Tibial nerve (tissue), 4 donors: ENCODE data around the gene MAD2L2.

Source experiments
- CTCF ChIP-seq, 5 experiments: fragments of 200-600 bp in 3 of 5; fragments of 450-650 bp in 2 of 5; sonication (generic) in 3 of 5; IDR thresholded peaks; one replicate each; pipeline ENCODE4 v1.5.1; 2016 to 2019; ENCODE audit warnings: antibody characterized with exemption in 5 of 5, mild to moderate bottlenecking in 3 of 5, moderate library complexity in 2 of 5
- EP300 ChIP-seq, 2 donors: sonication (generic); formaldehyde crosslinking; IDR thresholded peaks; one replicate each; pipeline ENCODE4 v1.6.1; 2017; ENCODE audit warnings: antibody characterized with exemption in 2 of 2, mild to moderate bottlenecking in 1 of 2

- TF ChIP-seq CTCF (IDR thresholded peaks at IDR 0.05) (no peak), EP300 (IDR thresholded peaks at IDR 0.05) (no peak)
Measured at GRCh38 chr1:11705596-11705995, 24.6 kb upstream of the MAD2L2 start.
